BE2C (cell line): ENCODE data around the gene ARFGAP3.

ENCODE experiments used
- DNase-seq: peaks from one replicate; pipeline ENCODE4 v3.0.0-alpha.2; 2020
- H3K27me3 ChIP-seq: fragments of 250-450 bp; sonication (Bioruptor Pico); 2 replicates; pipeline ENCODE4 v1.5.1; 2020; ENCODE audit warnings: mild to moderate bottlenecking
- H3K36me3 ChIP-seq: fragments of 250-450 bp; sonication (Bioruptor Pico); 2 replicates; pipeline ENCODE4 v1.5.1; 2020; ENCODE audit warnings: mild to moderate bottlenecking
- H3K4me1 ChIP-seq: fragments of 250-450 bp; sonication (Bioruptor Pico); 2 replicates; pipeline ENCODE4 v1.5.1; 2020
- H3K4me3 ChIP-seq: 2 replicates; pipeline ENCODE4 v1.5.1; 2011; ENCODE audit warnings: low read depth, low read length
- H3K9me3 ChIP-seq: fragments of 250-450 bp; sonication (Bioruptor Pico); 2 replicates; pipeline ENCODE4 v1.5.1; 2020
- TF ChIP-seq, protein P1 (sequence below): IDR thresholded peaks from 2 replicates; pipeline ENCODE4 v1.5.1; 2012; ENCODE audit warnings: mild to moderate bottlenecking, low read depth, low read length

The ARFGAP3 gene

DNA sequence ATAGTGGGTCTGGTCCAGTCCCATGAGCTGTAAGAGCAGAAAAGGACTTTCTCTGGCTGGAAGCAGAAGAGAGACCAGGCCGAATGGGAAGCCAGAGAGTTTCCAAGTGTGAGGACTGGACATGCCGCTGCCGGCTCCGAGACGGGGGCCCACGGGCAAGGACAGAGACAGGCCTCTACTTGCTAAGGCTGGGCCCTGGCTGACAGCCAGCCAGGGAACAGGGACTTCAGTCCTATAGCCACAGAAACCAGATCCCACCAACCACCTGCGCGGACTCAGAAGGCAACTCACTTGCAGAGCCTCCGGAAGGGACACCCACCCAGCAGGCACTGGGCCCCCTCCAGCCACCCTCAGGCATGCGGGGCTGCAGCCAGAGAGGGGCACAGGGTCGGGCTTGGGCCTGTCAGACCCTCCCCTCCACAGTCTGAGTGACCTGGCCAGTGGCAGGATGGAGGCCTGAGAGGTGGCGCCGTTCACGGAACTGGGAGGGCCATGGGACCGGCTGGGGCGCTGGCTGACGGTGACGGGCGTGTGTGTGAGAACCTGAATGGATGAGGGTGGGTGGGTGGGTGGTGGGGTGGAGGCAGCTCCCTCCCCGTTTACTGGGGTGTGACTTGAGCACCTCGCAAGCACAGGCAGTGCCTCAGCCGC, 88.6 kb downstream of the ARFGAP3 start:
- Histone ChIP-seq H3K27me3 (no peaks in the 10 kb centered on the region), H3K36me3 (no peaks in the 10 kb centered on the region), H3K4me3 (no peak overlapping the region), H3K9me3 (no peaks in the 10 kb centered on the region), H3K4me1 (peaks cover 9% of the 10 kb centered on the region)
- TF ChIP-seq, protein P1, sequence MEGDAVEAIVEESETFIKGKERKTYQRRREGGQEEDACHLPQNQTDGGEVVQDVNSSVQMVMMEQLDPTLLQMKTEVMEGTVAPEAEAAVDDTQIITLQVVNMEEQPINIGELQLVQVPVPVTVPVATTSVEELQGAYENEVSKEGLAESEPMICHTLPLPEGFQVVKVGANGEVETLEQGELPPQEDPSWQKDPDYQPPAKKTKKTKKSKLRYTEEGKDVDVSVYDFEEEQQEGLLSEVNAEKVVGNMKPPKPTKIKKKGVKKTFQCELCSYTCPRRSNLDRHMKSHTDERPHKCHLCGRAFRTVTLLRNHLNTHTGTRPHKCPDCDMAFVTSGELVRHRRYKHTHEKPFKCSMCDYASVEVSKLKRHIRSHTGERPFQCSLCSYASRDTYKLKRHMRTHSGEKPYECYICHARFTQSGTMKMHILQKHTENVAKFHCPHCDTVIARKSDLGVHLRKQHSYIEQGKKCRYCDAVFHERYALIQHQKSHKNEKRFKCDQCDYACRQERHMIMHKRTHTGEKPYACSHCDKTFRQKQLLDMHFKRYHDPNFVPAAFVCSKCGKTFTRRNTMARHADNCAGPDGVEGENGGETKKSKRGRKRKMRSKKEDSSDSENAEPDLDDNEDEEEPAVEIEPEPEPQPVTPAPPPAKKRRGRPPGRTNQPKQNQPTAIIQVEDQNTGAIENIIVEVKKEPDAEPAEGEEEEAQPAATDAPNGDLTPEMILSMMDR, result no peak
- DNase-seq, result peak; percentile 40

DNA sequence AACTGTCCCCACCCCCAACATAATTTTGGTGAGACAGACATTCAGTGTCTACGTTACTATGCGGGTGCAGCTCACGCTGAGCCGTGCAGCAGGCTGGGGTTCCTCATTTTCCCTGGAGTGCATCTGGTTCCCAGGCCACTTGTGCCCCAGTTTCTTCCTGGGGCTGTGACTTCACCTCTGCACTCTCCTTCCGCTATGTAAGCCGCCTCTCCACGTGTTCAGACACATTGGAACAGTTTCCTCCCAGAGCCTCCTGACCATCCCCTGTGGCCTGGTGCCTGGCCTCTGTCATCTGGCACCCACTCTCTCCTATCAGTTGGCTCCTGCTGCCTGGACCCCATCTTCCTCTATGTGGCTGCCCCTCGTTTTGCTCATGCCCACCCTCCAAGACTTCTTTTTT, 90.2 kb downstream of the ARFGAP3 start:
- Histone ChIP-seq H3K4me1 (peaks cover 9% of the 10 kb centered on the region), H3K27me3 (no peaks in the 10 kb centered on the region), H3K4me3 (no peak overlapping the region), H3K36me3 (no peaks in the 10 kb centered on the region), H3K9me3 (no peaks in the 10 kb centered on the region)
- no peak for DNase-seq
- TF ChIP-seq, protein P1, result no peak

DNA sequence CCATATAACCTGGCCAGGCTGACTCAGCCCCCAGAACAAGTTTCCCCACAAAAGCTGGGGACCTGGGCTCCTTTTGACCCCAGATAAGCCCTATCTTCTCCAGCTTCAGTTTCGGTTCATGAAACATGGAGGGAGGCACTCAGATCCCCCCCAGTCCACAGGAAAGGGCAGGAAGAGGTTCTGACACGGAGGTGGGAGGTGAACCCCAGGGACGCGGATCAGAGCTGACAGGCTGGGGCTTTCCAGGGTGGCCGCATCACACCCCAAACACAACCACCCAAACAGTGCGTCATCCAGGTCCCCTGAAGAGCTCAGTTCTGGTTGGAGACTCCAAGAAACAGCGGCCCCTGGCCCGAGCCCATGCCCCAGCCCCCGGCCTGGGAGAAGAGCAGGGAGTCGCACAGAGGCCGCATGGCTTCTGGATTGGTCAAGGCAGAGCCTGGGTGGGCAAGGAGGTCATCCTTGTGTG, 92.1 kb downstream of the ARFGAP3 start:
- no peak for DNase-seq
- TF ChIP-seq, protein P1, result no peak
- Histone ChIP-seq H3K9me3 (no peaks in the 10 kb centered on the region), H3K4me3 (no peak overlapping the region), H3K27me3 (no peaks in the 10 kb centered on the region), H3K36me3 (no peaks in the 10 kb centered on the region), H3K4me1 (peaks cover 9% of the 10 kb centered on the region)

DNA sequence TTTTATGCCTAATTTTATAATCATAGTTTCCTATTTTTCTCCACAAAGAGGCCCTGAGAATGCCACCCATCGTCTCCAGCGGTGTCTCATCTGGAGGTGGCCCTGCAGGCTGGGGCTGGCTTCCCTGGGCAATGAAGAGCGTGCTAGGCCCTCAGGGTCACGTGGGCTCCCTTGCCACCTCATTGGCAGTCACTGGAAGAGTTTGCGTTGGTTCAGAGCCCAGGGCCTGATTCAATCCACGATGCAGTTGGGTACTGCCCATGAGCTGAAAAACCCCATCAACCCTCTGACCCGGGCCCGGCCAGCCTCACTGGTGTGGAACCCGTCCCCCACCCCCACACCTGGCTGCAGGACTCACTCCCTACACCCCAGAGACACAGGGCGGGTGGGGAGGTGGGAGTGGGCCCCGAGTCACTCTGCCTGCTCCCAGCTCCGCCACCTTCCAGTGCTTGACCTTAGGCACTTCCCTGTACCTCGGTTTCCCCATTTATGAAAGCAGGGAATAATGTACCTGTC, 93.0 kb downstream of the ARFGAP3 start:
- peaks cover 3% of the 10 kb centered on the region; the same call in 1 of the 2 replicates for H3K4me1 ChIP-seq
- no peaks in the 10 kb centered on the region for H3K9me3 ChIP-seq
- no peak overlapping the region for H3K4me3 ChIP-seq
- H3K27me3 ChIP-seq, result no peaks in the 10 kb centered on the region
- no peaks in the 10 kb centered on the region for H3K36me3 ChIP-seq
- DNase-seq, result no peak
- TF ChIP-seq, protein P1, result no peak

DNA sequence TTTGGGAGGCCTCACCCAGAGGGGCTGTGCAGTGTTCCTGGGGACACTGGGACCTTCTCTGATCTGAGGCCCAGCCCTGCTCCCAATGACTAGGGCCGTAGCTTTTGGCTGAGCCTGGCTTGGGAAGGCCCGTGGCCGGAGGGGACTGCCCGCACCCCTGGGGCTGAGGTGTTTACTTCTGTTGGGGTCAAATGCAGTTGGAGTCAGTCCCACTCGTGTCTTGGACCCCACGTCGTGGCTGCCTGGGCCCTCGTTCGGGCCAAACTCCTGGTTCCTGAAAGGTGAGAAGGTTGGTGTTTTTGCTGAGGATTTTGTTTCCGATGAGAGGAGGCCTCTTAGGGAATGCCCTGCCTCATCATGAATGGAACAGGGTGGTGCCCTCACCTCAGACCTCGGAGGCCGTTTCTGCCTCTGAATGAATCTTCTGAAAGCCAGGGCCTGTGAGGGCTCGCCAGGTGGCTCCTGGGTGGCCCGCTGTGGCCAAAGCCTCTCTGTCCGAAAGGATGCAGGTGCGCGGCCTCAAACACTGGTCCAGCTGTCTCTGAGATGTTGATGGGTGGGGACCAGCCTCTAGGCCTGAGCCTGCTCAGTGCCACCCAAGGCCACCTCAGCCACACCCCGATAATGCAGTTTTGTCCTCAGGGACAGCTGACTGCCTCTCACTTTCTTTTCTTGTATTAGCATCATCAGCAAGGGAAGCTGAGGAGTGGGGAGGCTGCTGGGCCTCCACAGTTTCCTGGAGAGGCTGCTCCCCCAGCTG, 96.1 kb downstream of the ARFGAP3 start:
- H3K9me3 ChIP-seq, result no peaks in the 10 kb centered on the region
- H3K27me3 ChIP-seq, result no peaks in the 10 kb centered on the region
- no peak for DNase-seq
- no peaks in the 10 kb centered on the region for H3K36me3 ChIP-seq
- no peak overlapping the region for H3K4me3 ChIP-seq
- TF ChIP-seq, protein P1, result no peak
- H3K4me1 ChIP-seq, result no peaks in the 10 kb centered on the region
